NCI-H187 (cell line): ENCODE results near the gene NT5DC2.

Experiments
- DNase-seq, 2 experiments: peaks; one replicate each; lab custom pipeline; 2025; lab: John Stamatoyannopoulos, UW

The NT5DC2 gene

GRCh38 chr3:52533623-52534280, at the start of gene NT5DC2:
TSS of gene NT5DC2 (minus strand) at chr3:52533857. CDS start at chr3:52533737, 120 bp downstream.
- peak in 1 of 2 experiments; percentile 43 for DNase-seq

- no peak for DNase-seq
These were observed 40.7 kb upstream of the NT5DC2 start for GRCh38 chr3:52574056-52574965.

GRCh38 chr3:52572221-52572620, 38.6 kb upstream of the NT5DC2 start:
- DNase-seq = no peak

- no peak for DNase-seq
These were observed 36.4 kb upstream of the NT5DC2 start for GRCh38 chr3:52570076-52570475.

DNA sequence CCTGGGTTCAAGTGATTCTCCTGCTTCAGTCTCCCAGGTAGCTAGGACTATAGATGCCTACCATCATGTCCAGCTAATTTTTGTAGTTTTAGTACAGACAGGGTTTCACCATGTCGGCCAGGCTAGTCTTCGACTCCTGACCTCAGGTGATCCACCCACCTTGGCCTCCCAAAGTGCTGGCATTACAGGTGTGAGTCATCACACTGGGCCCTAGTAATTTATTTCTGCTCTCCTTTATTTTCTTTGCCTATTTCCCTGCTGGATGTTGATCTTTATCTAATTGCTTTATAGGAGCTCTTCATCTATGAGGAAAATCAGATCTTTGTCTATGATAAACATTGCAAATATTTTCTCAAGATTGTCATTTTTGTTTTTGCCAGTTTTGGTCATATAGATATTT, 34.4 kb upstream of the NT5DC2 start:
- no peak for DNase-seq

GRCh38 chr3:52563984-52564383, 30.3 kb upstream of the NT5DC2 start:
- DNase-seq = no peak

GRCh38 chr3:52561028-52561747, 27.5 kb upstream of the NT5DC2 start:
- no peak for DNase-seq

DNA sequence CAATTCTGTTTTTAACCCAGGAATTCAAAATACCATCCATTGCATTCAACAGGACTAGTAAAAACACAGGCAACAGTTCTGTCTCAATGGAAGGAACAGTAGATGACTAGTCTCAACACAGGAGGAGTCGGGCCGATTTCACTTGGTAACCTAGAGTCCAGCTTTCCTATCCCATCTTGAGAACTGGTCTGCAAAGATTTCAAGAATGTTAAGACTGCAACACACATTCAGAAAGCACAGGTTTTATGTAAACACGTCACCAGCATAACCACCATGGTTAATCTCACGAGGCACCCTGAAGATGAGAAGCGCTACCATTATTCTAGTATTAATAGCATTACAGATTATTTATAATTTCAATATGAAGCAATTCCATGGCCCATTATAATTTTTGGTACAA, 24.8 kb upstream of the NT5DC2 start:
- no peak for DNase-seq

- no peak for DNase-seq
These were observed 23.6 kb upstream of the NT5DC2 start for GRCh38 chr3:52557011-52557960.

- no peak for DNase-seq
These were observed 21.4 kb upstream of the NT5DC2 start for GRCh38 chr3:52555056-52555455.

DNA sequence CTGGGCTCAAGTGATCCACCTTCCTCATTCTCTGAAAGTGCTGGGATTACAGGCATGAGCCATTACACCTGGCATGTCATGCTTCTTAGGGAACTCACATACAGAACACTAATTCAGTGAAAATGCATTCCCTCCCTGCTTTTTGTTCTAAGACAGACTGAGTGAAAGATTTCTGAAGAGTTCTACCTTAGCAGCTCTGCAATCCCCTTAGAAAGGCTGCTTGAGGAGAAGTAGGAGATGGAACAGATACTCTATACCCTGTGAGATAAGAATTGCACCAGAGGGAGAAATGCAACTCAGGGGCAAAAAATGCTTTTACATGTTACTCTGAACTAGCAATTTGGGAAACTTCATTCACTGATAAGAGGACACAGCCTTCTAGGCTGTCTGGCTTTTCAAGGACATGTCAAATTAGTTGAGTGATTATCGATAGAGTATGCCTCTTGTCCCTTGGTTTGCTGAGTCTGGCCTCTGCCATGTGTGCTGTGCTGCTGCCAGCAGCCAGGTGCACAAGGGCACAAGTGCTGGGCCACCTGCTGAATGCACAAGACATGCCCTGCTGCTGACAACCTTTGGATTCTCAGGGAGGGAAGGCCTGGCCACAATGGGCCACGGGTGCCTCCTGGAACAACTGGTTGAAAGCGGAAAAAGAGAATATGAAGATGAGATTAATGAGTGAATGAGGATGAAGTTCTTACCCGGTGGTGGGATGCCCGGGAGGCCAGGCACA, 20.5 kb upstream of the NT5DC2 start:
- no peak for DNase-seq

DNA sequence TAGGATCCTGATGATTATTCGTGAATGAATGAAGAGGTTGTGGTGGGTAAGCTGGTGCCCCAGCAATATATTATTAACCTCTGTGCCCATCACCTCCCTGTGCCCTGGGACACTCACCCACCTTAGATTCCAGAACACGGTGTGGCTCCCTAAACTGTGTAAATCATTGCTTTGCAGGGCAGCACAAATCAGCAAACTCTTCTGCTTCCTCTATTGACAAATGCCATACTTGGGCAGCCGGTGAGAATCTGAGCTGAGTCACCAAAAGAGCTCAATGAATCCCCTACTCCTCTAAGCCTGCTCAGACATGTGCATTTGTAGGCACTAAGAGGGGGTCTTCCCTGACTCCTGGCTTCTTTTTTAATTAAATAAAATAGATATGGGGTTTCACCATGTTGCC, 18.4 kb upstream of the NT5DC2 start:
- DNase-seq = no peak

DNA sequence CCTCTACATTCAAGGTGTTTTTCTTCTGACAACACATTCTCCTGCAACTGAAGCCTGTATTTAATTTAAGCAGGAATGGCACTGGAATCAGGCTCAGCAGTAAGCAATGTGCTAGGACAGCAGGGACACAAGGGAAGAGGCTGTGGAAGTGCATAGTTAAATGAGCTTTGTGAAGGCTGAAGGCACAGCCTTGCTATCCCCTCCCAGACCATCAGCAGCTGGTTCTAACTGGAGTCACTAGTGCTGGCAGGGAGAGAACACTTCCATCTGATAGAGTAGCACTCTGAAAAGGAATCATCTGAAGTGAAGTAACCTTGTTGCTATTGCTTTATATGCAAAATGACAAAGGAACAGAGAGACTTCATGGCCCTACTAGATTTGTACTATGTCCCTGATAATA, 17.5 kb upstream of the NT5DC2 start:
- DNase-seq = no peak

DNA sequence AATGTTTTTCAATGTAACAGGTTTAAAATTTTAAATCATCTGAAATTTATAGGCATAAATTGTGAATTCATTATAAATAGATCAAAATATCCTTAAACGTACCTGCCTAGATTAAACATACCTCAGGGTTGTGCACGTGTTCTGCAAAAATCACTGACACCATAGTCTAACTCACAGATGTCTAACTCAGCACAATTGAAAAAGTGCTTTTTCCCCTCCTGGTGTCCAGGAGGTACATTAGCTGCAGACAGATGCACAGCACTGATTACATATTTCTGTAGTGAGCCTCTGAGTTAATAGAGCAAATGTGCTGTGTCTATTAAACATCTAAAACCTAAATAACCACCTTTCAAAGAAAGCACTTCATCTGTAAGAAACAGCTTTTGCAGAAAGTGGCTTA, 13.5 kb upstream of the NT5DC2 start:
- DNase-seq = no peak

GRCh38 chr3:52546111-52546901, 12.6 kb upstream of the NT5DC2 start:
- no peak for DNase-seq

- DNase-seq = no peak
These were observed 11.3 kb upstream of the NT5DC2 start for GRCh38 chr3:52544937-52545336.

- DNase-seq = no peak
These were observed 7.4 kb upstream of the NT5DC2 start for GRCh38 chr3:52541050-52541449.

- DNase-seq = no peak
These were observed 5.5 kb upstream of the NT5DC2 start for GRCh38 chr3:52539010-52539653.

DNA sequence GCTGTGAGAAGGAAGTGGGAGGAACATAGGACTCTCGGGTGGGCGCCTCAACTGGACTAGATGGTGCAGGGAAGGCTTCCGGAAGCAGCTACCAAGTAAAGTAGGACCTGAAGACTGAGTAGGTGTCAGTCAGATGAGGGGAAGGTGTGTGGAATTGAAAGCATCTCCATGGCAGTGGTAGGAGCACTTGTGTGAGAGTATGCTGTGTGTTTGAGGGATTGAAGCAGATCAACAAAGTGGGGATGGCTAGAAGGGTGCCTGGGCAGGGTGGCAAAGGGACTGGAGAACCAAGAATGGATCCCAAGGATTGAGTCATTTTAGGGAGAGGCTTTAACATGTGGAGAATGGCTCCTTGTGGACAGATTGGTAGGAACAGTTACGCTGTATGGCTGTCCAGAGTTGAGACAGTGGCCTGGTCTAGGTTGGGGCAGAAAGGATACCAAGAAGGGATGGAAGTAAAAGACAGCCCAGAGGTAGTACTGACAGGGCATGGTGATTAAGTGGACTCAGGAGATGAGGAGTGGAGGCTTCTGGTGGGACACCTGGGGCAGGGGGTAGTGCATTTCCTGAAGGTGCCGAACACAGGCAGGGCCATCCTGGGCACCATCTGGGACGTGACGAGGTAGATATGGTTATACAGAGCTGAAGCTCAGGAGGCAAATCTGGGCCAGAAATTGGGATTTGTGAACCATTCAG, 4.2 kb upstream of the NT5DC2 start:
- no peak for DNase-seq
